ENCODE results near the gene ITIH4.

ITIH4 gene

GRCh38 chr3:52860424-52860768 is 29.9 kb upstream of the ITIH4 start:
- TF ChIP-seq, protein P1, sequence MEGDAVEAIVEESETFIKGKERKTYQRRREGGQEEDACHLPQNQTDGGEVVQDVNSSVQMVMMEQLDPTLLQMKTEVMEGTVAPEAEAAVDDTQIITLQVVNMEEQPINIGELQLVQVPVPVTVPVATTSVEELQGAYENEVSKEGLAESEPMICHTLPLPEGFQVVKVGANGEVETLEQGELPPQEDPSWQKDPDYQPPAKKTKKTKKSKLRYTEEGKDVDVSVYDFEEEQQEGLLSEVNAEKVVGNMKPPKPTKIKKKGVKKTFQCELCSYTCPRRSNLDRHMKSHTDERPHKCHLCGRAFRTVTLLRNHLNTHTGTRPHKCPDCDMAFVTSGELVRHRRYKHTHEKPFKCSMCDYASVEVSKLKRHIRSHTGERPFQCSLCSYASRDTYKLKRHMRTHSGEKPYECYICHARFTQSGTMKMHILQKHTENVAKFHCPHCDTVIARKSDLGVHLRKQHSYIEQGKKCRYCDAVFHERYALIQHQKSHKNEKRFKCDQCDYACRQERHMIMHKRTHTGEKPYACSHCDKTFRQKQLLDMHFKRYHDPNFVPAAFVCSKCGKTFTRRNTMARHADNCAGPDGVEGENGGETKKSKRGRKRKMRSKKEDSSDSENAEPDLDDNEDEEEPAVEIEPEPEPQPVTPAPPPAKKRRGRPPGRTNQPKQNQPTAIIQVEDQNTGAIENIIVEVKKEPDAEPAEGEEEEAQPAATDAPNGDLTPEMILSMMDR (IDR thresholded peaks at IDR 0.05; ENCODE audit: low read depth, low read length, missing control alignments) = no peak
- no peak overlapping the region for H3K4me3 ChIP-seq (ENCODE audit: low read depth, low read length)
- DNase-seq (ENCODE audit: low read depth) = no peak

DNA sequence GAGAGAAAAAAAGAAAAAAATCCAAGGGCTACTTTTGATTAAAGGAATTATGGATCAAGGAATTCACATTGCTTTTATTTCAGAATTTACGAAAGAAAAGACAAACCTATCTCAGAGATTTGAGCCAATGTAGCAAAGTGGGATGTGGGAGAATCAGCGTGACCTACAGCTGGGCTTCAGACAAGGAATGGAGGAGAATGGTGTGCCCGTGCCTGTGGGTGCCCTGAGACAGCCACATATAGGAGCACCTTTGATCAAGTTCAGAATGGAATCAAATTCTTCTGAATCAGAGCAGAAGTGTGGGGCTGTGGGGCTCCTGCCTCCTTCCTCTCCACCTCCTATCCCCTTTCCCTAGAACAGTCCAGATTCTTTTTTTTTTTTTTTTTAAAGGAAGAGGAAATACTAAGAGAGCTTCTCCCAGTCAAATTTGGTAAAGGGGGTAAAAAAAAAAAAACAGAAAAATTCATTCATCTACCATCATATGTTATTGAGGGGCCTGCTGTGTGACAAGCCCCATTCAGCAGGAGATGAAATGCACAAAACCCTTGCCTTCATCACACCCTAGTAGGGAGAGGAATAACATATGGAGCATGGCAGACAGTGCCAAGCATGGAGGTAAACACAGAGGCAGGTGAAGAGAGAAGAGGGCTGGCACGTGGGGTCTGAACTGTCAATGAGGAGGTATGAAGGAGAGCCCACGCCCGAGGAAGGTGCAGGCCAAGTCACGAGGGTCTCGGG is 29.4 kb upstream of the ITIH4 start:
- TF ChIP-seq, protein P1 (IDR thresholded peaks at IDR 0.05; ENCODE audit: low read depth, low read length, missing control alignments) = no peak
- H3K4me3 ChIP-seq (ENCODE audit: low read depth, low read length) = no peak overlapping the region
- DNase-seq (ENCODE audit: low read depth) = no peak

DNA sequence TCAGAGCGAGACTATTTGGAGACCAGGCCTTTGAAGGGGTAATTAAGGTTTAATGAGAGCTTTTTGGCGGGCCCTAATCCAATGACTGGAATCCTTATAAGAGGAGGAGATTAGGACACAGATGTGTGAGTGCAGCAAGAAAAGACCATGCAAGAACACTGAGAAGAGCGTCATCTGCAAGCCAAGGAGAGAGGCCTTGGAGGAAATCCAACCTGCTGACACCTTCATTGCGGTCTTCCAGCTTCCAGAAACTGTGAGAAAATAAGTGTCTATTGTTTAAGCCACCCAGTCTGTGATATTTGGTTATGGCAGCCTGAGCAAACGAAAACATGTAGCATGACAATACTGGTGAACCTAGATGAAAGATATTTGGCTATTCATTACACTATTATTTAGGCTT is 27.4 kb upstream of the ITIH4 start:
- no peak for DNase-seq (ENCODE audit: low read depth)
- TF ChIP-seq, protein P1 (IDR thresholded peaks at IDR 0.05; ENCODE audit: low read depth, low read length, missing control alignments) = no peak

GRCh38 chr3:52857133-52857532 is 26.7 kb upstream of the ITIH4 start:
- no peak for DNase-seq (ENCODE audit: low read depth)
- TF ChIP-seq, protein P1 (IDR thresholded peaks at IDR 0.05; ENCODE audit: low read depth, low read length, missing control alignments) = no peak

More for the DNA sequence above, 27.4 kb upstream of the ITIH4 start:
- H3K4me3 ChIP-seq (ENCODE audit: low read depth, low read length) = no peak overlapping the region

DNA sequence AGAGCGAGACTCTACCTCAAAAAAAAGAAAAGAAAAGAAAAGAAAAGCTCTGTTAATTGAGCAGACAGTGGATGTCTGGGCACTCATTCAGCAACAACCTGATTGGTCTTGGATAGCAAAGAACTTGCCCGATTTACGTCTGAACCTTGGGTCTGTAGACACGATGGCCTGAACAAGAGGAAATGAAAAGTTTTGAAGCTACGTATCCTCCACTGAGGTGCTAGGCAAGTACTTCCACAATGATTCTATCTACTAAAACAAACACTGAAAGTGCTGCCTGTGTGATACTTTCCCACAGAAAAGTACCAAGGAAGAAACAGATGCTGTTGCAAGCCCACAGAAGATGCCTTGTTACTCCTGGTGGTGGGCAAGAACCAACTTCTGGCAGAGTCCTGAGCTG is 26.2 kb upstream of the ITIH4 start:
- no peak overlapping the region for H3K4me3 ChIP-seq (ENCODE audit: low read depth, low read length)
- TF ChIP-seq, protein P1 (IDR thresholded peaks at IDR 0.05; ENCODE audit: low read depth, low read length, missing control alignments) = no peak
- no peak for DNase-seq (ENCODE audit: low read depth)

More at GRCh38 chr3:52857133-52857532, 26.7 kb upstream of the ITIH4 start:
- H3K4me3 ChIP-seq (ENCODE audit: low read depth, low read length) = no peak overlapping the region

DNA sequence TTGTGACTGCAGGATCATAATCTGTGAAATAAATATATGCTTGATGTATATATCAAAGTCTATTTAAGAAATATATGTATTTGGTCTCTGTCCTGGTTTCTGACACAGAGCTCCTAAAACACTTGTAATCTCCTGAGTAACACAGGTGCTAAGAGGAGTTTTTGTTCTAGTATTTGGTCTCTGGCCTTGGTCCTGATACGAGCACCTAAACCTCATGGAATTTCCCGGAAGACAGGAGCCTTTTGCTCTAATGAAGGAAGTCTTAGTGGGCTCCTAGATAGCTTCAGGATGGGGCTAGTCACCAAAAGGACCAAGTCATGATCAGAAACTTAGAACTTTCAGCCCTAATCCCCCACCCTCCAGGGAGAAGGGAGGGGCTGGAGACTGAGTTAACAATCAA is 23.5 kb upstream of the ITIH4 start:
- TF ChIP-seq, protein P1 (IDR thresholded peaks at IDR 0.05; ENCODE audit: low read depth, low read length, missing control alignments) = no peak
- no peak overlapping the region for H3K4me3 ChIP-seq (ENCODE audit: low read depth, low read length)
- no peak for DNase-seq (ENCODE audit: low read depth)

GRCh38 chr3:52852419-52852818 is 21.9 kb upstream of the ITIH4 start:
- TF ChIP-seq, protein P1 (IDR thresholded peaks at IDR 0.05; ENCODE audit: low read depth, low read length, missing control alignments) = no peak
- no peak for DNase-seq (ENCODE audit: low read depth)
- no peak overlapping the region for H3K4me3 ChIP-seq (ENCODE audit: low read depth, low read length)

Data from GM12864 (cell line).